ENCODE data around the gene EFCAB8.

The EFCAB8 gene

DNA sequence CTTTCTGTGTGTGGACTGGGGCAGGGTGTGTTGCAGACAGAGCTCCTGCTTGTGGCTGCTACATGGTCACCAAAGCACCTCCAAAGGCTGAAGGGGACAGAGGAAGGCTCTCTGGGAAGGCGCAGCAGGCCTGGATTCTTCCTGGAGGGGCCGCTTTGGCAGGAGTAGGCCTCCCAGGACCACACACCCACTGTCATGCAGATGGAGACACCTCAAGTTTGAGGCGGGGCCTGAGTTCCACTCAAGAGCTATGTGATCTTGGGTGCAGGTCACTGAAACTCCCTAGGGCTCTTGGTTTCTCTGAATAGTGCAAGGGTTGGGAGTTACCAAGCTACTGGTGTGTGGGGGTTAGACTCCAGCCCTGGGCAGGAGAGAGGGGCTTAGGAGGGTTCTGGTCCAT is 27.9 kb downstream of the EFCAB8 start:
- in situ Hi-C loops (cut with HindIII; ENCODE audit: low sequenced_read_pairs), result no loop called here

DNA sequence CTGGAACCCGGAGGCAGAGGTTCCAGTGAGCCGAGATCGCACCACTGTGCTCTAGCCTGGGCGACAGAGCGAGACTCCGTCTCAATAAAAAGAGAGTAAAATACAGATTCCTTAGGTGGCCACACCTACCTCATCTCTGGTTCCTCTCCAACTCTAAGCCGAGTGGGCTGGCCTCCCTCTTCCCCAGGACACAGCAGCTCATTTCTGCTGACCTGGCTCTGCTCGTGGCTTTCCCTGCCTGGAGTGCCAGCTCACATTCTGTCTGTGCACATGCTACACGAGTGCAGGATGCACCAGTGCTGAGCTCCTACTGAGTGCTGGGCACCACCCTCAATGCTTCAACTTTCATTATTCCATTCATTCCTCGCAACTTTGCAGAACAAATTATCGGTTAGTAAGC is 28.8 kb downstream of the EFCAB8 start:
- in situ Hi-C loops (cut with HindIII; ENCODE audit: low sequenced_read_pairs), result no loop called here

DNA sequence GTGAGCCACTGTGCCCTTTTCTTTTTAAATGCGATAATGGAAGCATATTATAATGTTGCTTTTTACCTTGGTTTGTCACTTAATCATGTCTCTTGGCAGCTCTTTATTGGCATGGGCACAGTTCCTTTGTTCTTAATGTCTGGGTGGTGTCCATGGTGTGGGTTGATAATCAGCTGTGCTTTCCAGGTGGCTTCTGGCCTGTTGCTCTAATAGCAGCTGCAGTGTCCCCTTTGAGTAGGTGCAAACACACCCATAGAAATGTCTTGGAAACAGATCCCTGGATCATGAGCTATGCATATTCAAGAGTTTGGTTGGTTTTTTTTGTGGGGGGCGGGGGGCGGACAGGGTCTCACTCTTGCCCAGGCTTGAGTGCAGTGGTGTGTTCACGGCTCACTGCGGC is 29.9 kb downstream of the EFCAB8 start:
- in situ Hi-C loops (cut with HindIII; ENCODE audit: low sequenced_read_pairs), result no loop called here

DNA sequence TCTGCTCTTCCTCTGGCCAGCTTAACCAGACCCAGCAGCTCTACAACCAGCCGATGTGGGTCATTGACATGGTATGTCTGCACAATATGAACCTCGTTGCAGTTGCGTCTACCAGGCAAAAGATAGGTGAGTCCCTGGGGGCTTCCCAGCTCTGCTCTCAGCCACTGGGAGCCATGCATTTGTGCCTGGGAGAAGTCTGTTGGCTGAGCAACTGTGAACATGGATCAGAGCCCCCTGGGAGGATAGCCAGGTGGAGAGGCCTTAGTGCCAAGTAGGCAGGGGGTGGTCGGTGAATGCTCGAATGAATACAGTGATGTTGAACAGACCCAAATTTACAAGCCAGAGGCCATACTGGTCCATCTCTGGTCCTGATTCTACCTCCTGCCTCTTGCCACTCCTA is 30.6 kb downstream of the EFCAB8 start:
- in situ Hi-C loops (cut with HindIII; ENCODE audit: low sequenced_read_pairs), result no loop called here

DNA sequence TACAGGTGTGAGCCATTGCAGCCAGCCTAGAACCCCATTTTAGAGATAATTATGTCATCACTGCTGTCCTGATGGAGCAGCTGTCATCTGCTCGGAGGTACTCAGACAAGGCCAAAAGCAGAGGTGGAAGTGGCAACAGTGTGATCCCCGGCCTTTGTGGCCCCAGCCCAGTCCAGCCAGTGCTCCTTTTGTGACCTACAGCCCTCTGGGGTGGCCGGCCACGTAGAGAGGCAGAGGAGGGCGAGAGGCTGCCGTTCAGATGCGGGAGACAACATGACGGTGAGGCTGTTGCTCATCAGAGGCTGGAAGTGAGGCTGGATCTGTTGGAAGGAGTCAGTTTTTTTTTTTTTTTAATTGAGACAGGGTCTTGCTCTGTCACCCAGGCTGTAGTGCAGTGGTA is 32.8 kb downstream of the EFCAB8 start:
- in situ Hi-C loops (cut with HindIII; ENCODE audit: low sequenced_read_pairs), result no loop called here

DNA sequence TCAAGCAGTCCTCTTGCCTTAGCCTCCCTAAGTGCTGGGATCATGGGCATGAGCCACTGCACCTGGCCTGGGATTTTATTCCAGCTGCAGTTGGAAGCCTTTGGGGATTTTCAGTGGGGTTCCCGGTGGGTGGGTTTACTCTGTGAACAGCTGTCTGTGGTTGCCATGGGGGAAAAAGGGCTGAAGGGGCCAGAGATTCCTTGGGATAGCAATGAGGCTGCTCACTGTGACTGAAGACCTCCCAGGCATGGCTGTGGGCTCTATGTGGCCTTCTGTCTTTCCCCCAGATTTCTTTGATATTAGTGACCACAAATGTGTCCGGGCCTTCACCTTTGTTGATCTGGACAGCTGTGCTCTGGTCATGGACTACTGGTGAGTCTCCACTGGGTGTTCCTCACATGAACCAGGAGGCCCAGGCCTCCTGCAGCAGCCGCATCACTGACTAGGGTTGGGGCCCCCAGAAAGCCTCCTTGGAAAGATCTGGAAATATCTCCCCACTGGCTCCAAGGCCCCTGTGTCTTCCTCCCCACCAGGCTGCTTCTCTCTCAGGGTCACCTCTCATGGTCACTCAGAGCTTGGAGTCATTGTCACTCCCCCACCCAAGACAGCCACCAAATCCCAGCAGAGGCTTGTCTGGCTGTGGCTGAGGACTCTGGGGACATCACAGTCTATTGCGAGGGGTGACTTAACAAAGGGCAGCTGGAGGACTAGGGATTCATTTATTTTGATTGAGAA is 33.4 kb downstream of the EFCAB8 start:
- in situ Hi-C loops (cut with HindIII; ENCODE audit: low sequenced_read_pairs), result no loop called here

DNA sequence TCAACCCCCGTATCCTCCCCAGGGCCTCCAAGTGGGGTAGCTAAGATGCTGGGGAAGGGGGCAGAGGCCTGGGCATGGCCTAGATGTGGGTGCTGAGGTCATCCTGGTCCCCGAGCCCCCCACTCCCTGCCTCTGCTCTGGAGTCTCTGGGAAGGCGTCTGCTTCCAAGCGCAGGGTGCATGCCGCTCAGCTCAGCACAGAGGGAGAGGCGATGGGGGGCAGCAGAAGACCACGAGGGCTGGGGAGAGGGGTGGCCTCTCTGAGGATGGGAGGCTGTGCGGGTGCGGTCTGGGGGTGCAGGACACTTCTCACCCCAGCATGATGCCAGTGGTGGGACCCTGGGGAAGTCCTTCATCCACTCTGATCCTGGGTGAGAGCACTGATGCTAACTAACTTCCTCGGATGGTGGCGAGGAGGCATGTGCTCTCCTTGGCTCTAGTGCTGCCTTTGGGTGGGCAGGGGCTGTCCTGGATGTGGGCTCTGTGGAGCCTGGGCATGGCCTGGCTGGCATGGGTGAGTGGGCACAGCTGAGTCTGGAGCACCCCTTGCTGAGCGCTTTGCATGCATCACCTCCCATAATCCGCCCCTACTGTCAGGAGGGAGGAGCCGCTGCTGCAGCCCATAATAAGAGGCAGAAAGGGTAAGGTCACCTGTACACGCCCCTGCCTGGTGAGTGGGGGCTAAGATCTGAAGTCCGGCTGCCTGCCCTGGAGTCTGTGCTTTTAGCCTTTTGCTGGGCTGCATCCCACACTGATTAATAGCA is 34.7 kb downstream of the EFCAB8 start:
- in situ Hi-C loops (cut with HindIII; ENCODE audit: low sequenced_read_pairs), result no loop called here

GRCh38 chr20:32894026-32894483 is 35.3 kb downstream of the EFCAB8 start:
- in situ Hi-C loops (cut with HindIII; ENCODE audit: low sequenced_read_pairs), result no loop called here

DNA sequence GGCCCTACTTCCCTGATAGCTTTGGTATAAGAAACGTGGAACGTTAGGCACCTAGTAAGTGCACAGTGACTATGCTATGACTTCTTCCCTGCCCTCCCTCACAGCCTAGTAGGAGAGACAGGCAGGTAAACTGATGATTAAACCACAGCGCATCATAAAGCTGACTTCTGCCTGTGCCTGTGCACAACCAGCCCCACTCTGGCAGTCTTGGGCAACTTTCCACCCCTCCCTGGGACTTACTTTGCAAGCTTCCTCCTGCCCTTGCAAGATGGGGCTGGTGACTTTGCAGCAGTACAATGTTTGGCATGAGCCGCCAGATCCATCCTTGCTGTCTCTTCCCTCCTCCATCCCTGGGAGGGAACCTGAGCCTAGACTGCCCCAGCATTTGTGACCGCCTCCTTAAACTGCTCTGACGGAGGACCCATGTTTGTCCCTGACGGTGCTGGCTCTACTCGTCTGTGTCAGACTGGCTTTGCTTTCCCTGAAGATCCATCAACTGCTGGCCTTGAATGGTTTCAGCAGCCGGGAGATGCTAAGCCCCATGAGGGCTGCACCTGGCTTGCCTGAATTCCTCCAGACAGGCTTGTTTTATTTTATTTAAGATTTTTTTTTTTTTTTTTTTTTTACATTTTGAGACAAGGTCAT is 36.1 kb downstream of the EFCAB8 start:
- in situ Hi-C loops (cut with HindIII; ENCODE audit: low sequenced_read_pairs), result no loop called here

DNA sequence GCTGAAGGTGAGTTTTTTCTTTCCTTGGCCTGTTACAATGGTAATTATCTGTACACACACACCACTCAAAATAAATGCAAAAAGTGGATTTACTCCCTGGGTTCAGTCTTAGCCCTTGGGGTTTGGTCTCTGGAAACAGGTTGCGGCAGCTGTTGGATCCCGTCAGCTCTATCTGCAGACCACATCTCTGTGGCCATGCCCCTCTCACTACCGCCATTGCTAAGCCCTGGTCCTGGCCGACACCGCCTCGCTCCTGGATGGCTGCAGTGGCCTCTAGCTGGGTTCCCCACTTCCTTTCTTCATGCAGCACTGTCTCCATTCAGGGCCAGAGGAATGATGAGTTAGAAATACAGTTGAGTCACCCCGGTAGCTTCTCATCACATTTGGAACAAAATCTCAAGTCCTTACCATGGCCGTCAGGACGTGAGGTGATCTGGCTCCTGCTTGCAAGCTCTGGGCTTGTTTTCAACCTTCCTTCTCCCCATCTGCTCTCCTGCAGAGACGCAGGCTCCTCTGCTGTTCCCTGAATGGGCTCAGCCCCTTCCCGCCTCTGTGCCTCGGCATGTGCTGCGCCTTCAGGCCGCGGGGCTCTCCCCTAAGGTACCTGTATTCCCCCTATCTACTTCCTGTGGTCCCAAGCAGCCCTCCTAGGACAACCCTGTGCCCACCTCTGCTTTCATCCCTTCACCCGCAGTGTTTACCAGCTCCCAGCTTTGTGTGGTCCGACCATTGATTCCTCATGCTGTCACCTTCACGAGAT is 38.0 kb downstream of the EFCAB8 start:
- in situ Hi-C loops (cut with HindIII; ENCODE audit: low sequenced_read_pairs), result no loop called here

- in situ Hi-C loops (cut with HindIII; ENCODE audit: low sequenced_read_pairs), result no loop called here
These were observed 40.0 kb downstream of the EFCAB8 start for GRCh38 chr20:32898729-32899128.

DNA sequence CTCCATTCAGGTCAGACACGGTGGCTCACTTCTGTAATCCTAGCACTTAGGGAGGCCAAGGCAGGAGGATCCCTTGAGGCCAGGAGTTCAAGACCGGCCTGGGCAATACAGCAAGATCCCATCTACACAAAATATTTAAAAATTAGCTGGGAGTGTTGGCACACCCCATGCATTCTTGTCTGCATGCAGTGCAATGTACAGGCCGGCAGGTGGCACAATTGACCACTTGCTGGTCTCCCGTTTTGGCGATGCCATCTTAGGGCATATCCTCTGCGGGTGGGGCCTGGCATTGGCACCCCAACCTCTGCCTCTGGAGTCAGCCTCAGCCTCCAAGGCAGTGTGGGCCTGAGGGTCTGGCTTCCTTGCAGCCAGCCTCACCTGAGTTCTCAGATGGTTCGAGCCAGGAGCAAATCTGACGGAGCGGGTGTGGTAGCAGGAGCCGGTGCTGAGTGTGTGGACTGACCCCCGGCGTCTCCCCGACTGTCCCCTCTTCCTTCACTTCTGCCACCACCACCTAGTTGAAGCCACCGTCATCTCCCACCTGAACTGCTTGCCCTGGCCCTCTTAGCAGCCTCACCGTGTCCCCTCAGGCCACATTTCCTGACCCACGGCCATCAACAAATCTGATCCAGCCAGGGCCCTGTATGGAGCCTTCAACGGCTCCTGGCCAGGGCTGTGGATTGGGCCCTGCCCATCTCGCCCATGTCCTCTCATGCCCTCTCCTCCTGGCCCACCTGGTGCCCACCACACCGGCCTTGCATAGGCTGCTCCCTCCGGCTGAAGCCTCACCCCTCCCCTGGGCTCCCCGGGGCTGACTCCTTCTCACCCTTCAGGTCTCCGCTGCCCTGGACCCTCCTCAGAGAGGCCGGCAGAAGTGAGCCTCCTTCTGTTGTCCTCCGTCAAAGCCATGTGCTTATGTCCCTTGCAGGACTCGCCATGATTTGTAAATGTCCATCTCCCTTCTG is 44.0 kb downstream of the EFCAB8 start:
- in situ Hi-C loops (cut with HindIII; ENCODE audit: low sequenced_read_pairs), result loop anchor here (5.0 to 25.0 kb wide), 4 partner anchors 45 to 385 kb away; partner anchors contain the start of genes BPIFB1, EFCAB8 and SUN5

- in situ Hi-C loops (cut with HindIII; ENCODE audit: low sequenced_read_pairs), result loop anchor here (5.0 to 25.0 kb wide), 4 partner anchors 46 to 384 kb away; partner anchors contain the start of genes BPIFB1, EFCAB8 and SUN5
These were observed 45.0 kb downstream of the EFCAB8 start for GRCh38 chr20:32903666-32904175.

GRCh38 chr20:32904678-32905077 is 46.0 kb downstream of the EFCAB8 start:
- in situ Hi-C loops (cut with HindIII; ENCODE audit: low sequenced_read_pairs), result loop anchor here (5.0 to 25.0 kb wide), 4 partner anchors 47 to 383 kb away; partner anchors contain the start of genes BPIFB1, EFCAB8 and SUN5

DNA sequence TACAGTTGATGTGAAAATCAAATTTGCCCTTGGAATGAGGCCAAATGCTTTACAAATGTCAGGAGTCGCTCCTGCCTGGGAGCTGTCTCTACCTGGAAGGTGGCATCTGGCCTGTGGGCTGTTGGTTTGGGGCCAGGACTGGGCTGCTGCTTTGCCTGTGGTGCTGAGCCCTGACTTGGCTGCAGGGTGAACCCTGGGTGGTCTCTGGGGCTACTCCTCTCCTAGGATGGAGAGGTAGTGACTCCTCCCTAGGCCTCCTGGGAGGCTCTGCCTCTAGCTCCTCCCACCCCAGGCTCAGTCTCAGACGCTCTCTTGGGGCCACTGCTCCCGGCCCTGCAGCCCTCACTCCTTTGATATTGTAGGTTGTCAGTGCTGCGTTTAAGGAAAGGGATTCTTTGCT is 47.5 kb downstream of the EFCAB8 start:
- in situ Hi-C loops (cut with HindIII; ENCODE audit: low sequenced_read_pairs), result loop anchor here (25.0 kb wide), 1 partner anchor 381 kb away; the partner anchor contains the start of gene BPIFB1

DNA sequence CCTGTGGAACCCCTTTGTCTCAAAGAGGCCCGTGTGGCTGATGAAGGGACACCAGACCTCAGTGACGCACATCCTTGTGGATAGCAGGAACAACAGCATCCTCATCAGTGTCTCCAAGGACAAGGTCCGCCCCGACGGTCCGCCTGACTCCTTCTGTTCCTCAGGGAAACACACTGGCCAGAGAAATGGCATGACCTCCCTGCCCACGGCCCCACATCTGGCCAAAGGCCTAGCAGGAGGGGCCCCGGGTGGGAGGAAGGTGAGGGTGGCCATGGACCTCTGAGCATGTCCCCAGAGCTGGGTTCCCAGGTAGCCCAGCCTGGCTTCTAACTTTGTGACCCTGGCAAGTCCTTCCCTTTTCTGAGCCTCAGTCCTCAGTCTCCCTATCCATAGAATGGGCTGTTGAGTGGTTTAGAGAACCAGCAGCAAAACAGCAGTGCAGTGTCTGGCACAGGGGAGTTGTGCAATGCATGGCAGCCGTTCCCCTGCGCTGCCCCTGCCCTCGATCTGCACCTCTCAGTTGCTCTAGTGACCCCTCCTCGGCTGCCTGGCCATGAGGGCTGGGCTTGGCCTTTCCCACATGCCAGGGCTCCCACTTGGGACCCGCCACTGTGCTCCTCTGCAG is 48.3 kb downstream of the EFCAB8 start:
- in situ Hi-C loops (cut with HindIII; ENCODE audit: low sequenced_read_pairs), result loop anchor here (25.0 kb wide), 1 partner anchor 380 kb away; the partner anchor contains the start of gene BPIFB1

DNA sequence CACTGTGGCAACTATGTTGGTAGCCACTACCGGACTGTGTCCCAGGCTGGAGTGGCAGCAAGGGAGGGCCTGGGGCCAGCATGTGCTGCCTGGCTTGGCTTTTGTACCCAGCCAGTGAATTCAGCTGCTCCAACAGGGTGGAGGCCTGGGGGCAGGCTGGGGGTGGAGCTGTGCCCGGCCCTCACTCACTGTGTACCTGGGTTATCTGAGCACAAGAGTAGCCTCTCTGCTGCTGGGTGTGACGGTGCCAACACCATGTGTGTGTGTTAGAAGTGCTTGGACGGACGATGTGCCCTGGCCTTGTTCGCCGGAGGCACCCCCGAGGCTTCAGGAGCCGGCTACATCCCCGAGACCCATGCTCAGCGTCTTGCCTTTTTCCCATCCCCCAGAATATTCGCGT is 49.2 kb downstream of the EFCAB8 start:
- in situ Hi-C loops (cut with HindIII; ENCODE audit: low sequenced_read_pairs), result loop anchor here (25.0 kb wide), 1 partner anchor 379 kb away; the partner anchor contains the start of gene BPIFB1

Measured in endothelial cell of hepatic sinusoid (primary cell).